Panc1 (cell line): Measurements from ENCODE around the gene COQ8A. TPM values are rescaled to one million over a fixed set of nuclear protein-coding genes. Genes with fewer than 3 reads are reported as not detected.

Experiments
- ATAC-seq: fragments of 200-7000 bp; cut with Tn5 transposase; 2 replicates; pipeline ENCODE4 v1.9.1; 2020; ENCODE audit warnings: mild to moderate bottlenecking, moderate library complexity
- BruUV-seq: library from RNA; stranded (reverse); fragments of 400-500 nt; replicated peaks from 2 replicates; lab custom pipeline; 2021; lab: Mats Ljungman, UMichigan
- CTCF ChIA-PET: fragments of 300-600 bp; sonication (Branson Sonifier 250); formaldehyde crosslinking; loops from one replicate; lab custom pipeline; 2022; ENCODE audit warnings: antibody characterized with exemption; lab: Charles Lee
- POLR2A ChIA-PET: fragments of 300-600 bp; sonication (Branson Sonifier 250); formaldehyde crosslinking; loops from one replicate; lab custom pipeline; 2022; ENCODE audit warnings: antibody characterized with exemption; lab: Charles Lee
- DNase-seq: peaks from one replicate; pipeline ENCODE4 v3.0.0-alpha.2; 2010; ENCODE audit warnings: low read depth, low spot score
- H3K27ac ChIP-seq: 2 replicates; pipeline ENCODE4 v1.5.1; 2011; ENCODE audit warnings: mild to moderate bottlenecking, low read length, inconsistent platforms
- H3K27me3 ChIP-seq: fragments of 200-500 bp; sonication (Bioruptor generic); 2 replicates; pipeline ENCODE4 v1.6.0; 2014; ENCODE audit warnings: low read length, inconsistent platforms; ENCODE audit not compliant: control insufficient read depth, insufficient read depth
- H3K36me3 ChIP-seq: fragments of 200-500 bp; sonication (Bioruptor generic); 2 replicates; pipeline ENCODE4 v1.5.1; 2014; ENCODE audit warnings: inconsistent platforms, mild to moderate bottlenecking, low read length, moderate library complexity; ENCODE audit not compliant: control insufficient read depth, insufficient read depth
- H3K4me1 ChIP-seq: 2 replicates; pipeline ENCODE4 v1.5.1; 2011; ENCODE audit warnings: inconsistent platforms, mild to moderate bottlenecking, low read length, moderate library complexity; ENCODE audit not compliant: control insufficient read depth, insufficient read depth
- H3K4me3 ChIP-seq, 2 experiments: 2 replicates each; pipeline ENCODE4 v1.5.1; 2011 to 2012; ENCODE audit warnings: low read depth in 2 of 2, low read length in 2 of 2, mild to moderate bottlenecking in 2 of 2, inconsistent platforms in 1 of 2, moderate library complexity in 1 of 2
- H3K9me3 ChIP-seq: fragments of 200-500 bp; sonication (Bioruptor generic); 2 replicates; pipeline ENCODE4 v1.5.1; 2014; ENCODE audit warnings: low read depth, mild to moderate bottlenecking, inconsistent platforms, low read length, moderate library complexity; ENCODE audit not compliant: control insufficient read depth, insufficient read depth
- CTCF ChIP-seq: fragments of 450-650 bp; IDR thresholded peaks from 2 replicates; pipeline ENCODE4 v1.5.1; 2017; ENCODE audit warnings: mild to moderate bottlenecking
- POLR2AphosphoS5 ChIP-seq: IDR thresholded peaks from 2 replicates; pipeline ENCODE4 v1.6.1; 2012; ENCODE audit warnings: mild to moderate bottlenecking, low read depth, low read length, moderate library complexity
- REST ChIP-seq, 2 experiments: IDR thresholded peaks; 2 replicates each; pipeline ENCODE4 v1.6.1; 2011 to 2012; ENCODE audit warnings: low read depth in 2 of 2, control low read depth in 1 of 2, low read length in 1 of 2, mild to moderate bottlenecking in 1 of 2, moderate library complexity in 1 of 2; ENCODE audit not compliant: insufficient read depth in 1 of 2
- SIN3A ChIP-seq: IDR thresholded peaks from 2 replicates; pipeline ENCODE4 v1.6.1; 2012; ENCODE audit warnings: low read depth, mild to moderate bottlenecking, low read length, moderate library complexity, borderline replicate concordance; ENCODE audit not compliant: insufficient read depth
- TCF7L2 ChIP-seq: IDR thresholded peaks from 2 replicates; pipeline ENCODE4 v1.6.1; 2011; ENCODE audit warnings: mild to moderate bottlenecking, low read depth, low read length, inconsistent platforms
- in situ Hi-C: cut with HindIII; loops from 2 replicates; pipeline ENCODE4 v1.10.0; 2016; ENCODE audit warnings: low sequenced_read_pairs, low pct_unique_long_range_greater_than_20kb
- intact Hi-C: fragments of 100-400 bp; cut with micrococcal nuclease; formaldehyde crosslinking; loops from one replicate; pipeline ENCODE4 v1.10.0; 2022; ENCODE audit not compliant: unreplicated experiment
- total RNA-seq: library from RNA; stranded (reverse); gene quantifications from one replicate; pipeline ENCODE4 v1.2.1, GENCODE V29; 2021; ENCODE audit not compliant: unreplicated experiment

Gene COQ8A
- total RNA-seq, 1 experiment from 2014 or later, result 15.1 TPM

- Histone ChIP-seq H3K9me3 (no peaks in the 10 kb centered on the region; the same call in 1 of the 2 replicates), H3K4me3 (no peak overlapping the region), H3K36me3 (no peaks in the 10 kb centered on the region), H3K4me1 (no peaks in the 10 kb centered on the region), H3K27me3 (no peaks in the 10 kb centered on the region), H3K27ac (no peak overlapping the region)
- in situ Hi-C loops (no loop called here), intact Hi-C loops (no loop called here)
- no TSS peak for BruUV-seq
- ATAC-seq, result no peak
- CTCF ChIA-PET, result no interaction called here
- no peak for TF ChIP-seq POLR2AphosphoS5
- TF ChIP-seq TCF7L2, result no peak
- TF ChIP-seq SIN3A, result no peak
- no peak for TF ChIP-seq REST (IDR thresholded peaks at IDR 0.05; ENCODE audit: insufficient read depth in 1 of 2, low read depth in 2 of 2, low read length in 1 of 2)
- no peak for TF ChIP-seq CTCF
- no peak for DNase-seq
- POLR2A ChIA-PET, result no interaction called here
Measured at GRCh38 chr1:226953175-226953800, 13.2 kb downstream of the COQ8A start.

- in situ Hi-C loops, result no loop called here
- BruUV-seq, result no TSS peak
Measured at GRCh38 chr1:226954337-226954736, 14.2 kb downstream of the COQ8A start.

More at GRCh38 chr1:226954337-226954736, 14.2 kb downstream of the COQ8A start:
- ATAC-seq, result no peak
- TF ChIP-seq POLR2AphosphoS5 (no peak), TCF7L2 (no peak), SIN3A (no peak), REST (IDR thresholded peaks at IDR 0.05; ENCODE audit: insufficient read depth in 1 of 2, low read depth in 2 of 2, low read length in 1 of 2) (no peak), CTCF (no peak)
- intact Hi-C loops, result no loop called here
- DNase-seq, result no peak
- Histone ChIP-seq H3K9me3 (no peaks in the 10 kb centered on the region; the same call in 1 of the 2 replicates), H3K4me1 (no peaks in the 10 kb centered on the region), H3K4me3 (no peak overlapping the region), H3K27me3 (no peaks in the 10 kb centered on the region), H3K27ac (no peak overlapping the region), H3K36me3 (no peaks in the 10 kb centered on the region)
- ChIA-PET POLR2A (no interaction called here), CTCF (no interaction called here)
